ENCODE data around the gene HYI. TPM values are rescaled to one million over a fixed set of nuclear protein-coding genes. Genes with fewer than 3 reads are reported as not detected.
A peak's percentile ranks its signal among the peaks of the same experiment; 100 is the strongest.
"Not testable (repeated sequence)": the region's sequence is repeated elsewhere in the genome, so short reads cannot be mapped to it uniquely, and the experiment has no call there.

The HYI gene
- total and polyA plus RNA-seq, 3 donors from 2014 or later, result 20.1 to 35.5 (median 21.2) TPM

GRCh38 chr1:43460988-43461693 lies 7.4 kb upstream of the HYI start:
- no peak overlapping the region for H3K4me3 ChIP-seq
- H3K36me3 ChIP-seq (ENCODE audit: low read depth, missing control alignments), result no peaks in the 10 kb centered on the region
- intact Hi-C loops (cut with DNase I; ENCODE audit: low total_unique reads), result no loop called here
- no peaks in the 10 kb centered on the region for H3K27me3 ChIP-seq
- TF ChIP-seq, protein P1, sequence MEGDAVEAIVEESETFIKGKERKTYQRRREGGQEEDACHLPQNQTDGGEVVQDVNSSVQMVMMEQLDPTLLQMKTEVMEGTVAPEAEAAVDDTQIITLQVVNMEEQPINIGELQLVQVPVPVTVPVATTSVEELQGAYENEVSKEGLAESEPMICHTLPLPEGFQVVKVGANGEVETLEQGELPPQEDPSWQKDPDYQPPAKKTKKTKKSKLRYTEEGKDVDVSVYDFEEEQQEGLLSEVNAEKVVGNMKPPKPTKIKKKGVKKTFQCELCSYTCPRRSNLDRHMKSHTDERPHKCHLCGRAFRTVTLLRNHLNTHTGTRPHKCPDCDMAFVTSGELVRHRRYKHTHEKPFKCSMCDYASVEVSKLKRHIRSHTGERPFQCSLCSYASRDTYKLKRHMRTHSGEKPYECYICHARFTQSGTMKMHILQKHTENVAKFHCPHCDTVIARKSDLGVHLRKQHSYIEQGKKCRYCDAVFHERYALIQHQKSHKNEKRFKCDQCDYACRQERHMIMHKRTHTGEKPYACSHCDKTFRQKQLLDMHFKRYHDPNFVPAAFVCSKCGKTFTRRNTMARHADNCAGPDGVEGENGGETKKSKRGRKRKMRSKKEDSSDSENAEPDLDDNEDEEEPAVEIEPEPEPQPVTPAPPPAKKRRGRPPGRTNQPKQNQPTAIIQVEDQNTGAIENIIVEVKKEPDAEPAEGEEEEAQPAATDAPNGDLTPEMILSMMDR (IDR thresholded peaks at IDR 0.05), result no peak
- TF ChIP-seq POLR2A (IDR thresholded peaks at IDR 0.05), result no peak
- H3K27ac ChIP-seq, result no peak overlapping the region
- no peaks in the 10 kb centered on the region for H3K9me3 ChIP-seq
- 90 to 98% methylated on average over 5 of the region's 5 CpGs for WGBS, 2 donors
- no peaks in the 10 kb centered on the region for H3K4me1 ChIP-seq
- DNase-seq, result no peak

DNA sequence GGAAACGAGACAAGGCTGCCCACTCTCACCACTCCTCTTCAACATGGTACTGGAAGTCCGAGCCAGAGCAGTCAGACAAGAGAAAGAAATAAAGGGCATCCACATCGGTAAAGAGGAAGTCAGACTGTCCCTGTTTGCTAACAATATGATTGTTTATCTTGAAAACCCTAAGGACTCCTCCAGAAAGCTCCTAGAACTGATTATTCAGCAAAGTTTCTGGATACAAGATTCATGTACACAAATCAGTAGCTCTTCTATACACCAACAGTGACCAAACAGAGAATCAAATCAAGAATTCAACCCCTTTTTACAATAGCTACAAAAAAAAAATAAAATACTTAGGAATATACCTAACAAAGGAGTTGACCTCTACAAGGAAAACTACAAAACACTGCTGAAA lies 4.6 kb upstream of the HYI start:
- H3K27ac ChIP-seq; H3K4me3 ChIP-seq; H3K27me3 ChIP-seq; H3K4me1 ChIP-seq; H3K9me3 ChIP-seq; DNase-seq; intact Hi-C loops (cut with DNase I; ENCODE audit: low total_unique reads); H3K36me3 ChIP-seq (ENCODE audit: low read depth, missing control alignments): not testable (repeated sequence)
- WGBS, 2 donors, result 78 to 89% methylated on average over 3 of the region's 3 CpGs

DNA sequence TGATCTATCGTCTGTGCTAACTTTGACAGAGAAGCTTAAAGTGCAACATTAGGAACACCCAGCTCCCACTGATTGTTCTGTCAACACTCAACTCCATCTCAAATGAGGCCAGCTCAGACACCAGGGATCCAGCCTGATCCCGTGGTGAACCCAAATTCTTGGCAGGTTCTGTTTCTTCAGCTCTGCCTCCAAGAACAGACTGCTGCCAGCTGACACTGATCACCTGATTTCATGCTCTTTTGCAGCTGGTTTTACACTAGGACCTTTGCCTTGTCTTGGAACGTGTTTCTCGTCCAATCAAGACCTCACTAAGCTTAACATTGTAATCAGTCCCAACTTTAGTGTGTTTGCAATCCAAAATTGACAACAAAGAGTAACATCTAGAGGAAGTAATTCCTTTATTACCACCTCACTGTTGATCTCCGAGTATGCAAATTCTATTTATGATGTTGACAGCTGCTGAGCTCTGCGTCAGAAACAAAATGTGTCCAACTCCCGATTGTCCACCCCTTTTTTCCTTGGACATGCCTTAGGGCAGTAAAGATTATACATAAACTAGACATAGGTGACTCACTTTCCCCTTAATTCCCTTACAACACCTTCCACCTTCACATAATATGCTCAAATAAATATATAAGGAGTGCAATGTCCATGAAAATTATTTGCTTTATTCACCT lies 1.6 kb upstream of the HYI start:
- no peaks in the 10 kb centered on the region for H3K9me3 ChIP-seq
- intact Hi-C loops (cut with DNase I; ENCODE audit: low total_unique reads), result no loop called here
- WGBS, 2 donors, result 37 to 68% methylated on average over 7 of the region's 7 CpGs
- TF ChIP-seq POLR2A (IDR thresholded peaks at IDR 0.05), result no peak
- TF ChIP-seq, protein P1 (IDR thresholded peaks at IDR 0.05), result no peak
- DNase-seq, result no peak
- H3K4me3 ChIP-seq, result no peak overlapping the region
- H3K27me3 ChIP-seq, result no peaks in the 10 kb centered on the region
- no peak overlapping the region for H3K27ac ChIP-seq
- H3K4me1 ChIP-seq, result peaks cover 5% of the 10 kb centered on the region
- H3K36me3 ChIP-seq (ENCODE audit: low read depth, missing control alignments), result no peaks in the 10 kb centered on the region

DNA sequence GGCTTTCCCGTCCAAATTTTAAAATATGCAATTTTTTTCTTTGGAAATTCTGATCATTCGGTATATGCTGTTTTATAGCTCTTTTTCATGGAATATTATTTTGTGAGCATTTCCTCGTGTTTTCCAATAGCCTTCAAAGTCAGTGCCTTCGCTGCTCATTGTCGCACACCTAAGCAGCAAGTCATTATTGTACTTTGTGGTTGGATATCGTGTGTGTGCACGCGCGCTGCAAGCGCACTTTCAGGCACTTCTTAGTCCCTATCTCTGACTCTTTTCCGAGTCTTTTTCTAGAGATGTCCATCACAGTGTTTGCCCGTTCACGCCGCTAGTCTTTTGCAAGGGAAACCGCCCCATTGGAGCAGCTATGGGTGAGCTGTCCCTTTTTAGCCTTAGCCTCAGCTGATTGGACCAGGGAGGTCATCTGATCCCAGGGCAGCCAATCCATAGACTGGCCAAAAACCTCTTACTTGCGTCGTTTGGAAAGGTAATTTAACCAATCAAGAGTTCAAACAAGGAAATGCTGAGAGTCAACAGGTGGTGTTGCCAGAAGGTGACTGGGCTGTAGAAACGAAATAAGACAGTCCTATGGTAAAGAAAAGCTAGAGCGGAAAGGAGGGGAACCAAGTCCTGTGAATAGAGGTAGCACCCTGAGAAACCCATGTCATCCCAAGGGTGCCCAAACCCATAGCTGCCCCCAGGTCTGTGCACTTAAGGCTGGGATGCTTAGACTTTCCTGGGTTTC lies 710 bp upstream of the HYI start:
- Histone ChIP-seq H3K27ac (peak overlapping the region; percentile 85 to 95), H3K27me3 (no peaks in the 10 kb centered on the region), H3K4me1 (peaks cover 5% of the 10 kb centered on the region), H3K4me3 (peak overlapping the region; percentile 63 to 64), H3K36me3 (ENCODE audit: low read depth, missing control alignments) (no peaks in the 10 kb centered on the region), H3K9me3 (no peaks in the 10 kb centered on the region)
- DNase-seq, result peak; percentile 83
- TF ChIP-seq, protein P1 (IDR thresholded peaks at IDR 0.05), result peak in 1 of 3 experiments; percentile 6
- no peak for TF ChIP-seq POLR2A (IDR thresholded peaks at IDR 0.05)
- intact Hi-C loops (cut with DNase I; ENCODE audit: low total_unique reads), result no loop called here
- 9 to 10% methylated on average over 19 of the region's 19 CpGs for WGBS, 2 donors

DNA sequence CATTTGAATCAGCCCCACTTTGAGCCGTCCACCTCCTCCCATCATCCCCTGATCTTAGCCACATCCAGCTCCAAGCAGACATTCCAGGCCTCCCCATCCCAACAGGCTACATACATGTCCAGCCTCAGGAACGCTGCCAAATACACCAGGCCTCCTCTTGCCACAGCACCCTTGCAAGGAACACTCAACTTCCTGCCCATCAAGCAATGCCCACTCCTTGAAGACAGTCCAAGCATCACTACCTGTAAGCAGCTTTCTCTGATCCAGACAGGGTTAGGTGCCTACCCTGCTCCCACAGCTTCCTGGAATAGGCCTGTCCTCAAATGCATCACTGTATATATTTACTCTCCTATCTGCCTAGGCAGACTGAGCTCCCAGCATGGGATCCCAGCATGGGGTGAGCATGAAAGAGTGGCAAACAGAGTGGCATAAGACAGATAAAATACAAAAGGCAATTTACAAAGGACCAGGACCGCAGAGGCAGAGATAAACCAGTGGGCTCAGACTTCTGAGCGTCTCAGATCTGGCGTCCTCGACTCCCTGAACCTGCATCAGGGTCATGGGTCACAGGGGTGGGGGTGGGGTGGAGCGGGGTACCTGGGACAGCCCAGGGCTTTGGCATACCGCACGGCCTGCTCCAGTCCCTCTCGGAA lies 816 bp downstream of the HYI start:
- Histone ChIP-seq H3K27me3 (no peaks in the 10 kb centered on the region), H3K27ac (peak overlapping the region; percentile 85 to 95), H3K4me1 (peaks cover 5% of the 10 kb centered on the region), H3K36me3 (ENCODE audit: low read depth, missing control alignments) (no peaks in the 10 kb centered on the region), H3K9me3 (no peaks in the 10 kb centered on the region), H3K4me3 (peak overlapping the region; percentile 63 to 64)
- no peak for TF ChIP-seq POLR2A (IDR thresholded peaks at IDR 0.05)
- TF ChIP-seq, protein P1 (IDR thresholded peaks at IDR 0.05), result no peak
- peak; percentile 47 for DNase-seq
- intact Hi-C loops (cut with DNase I; ENCODE audit: low total_unique reads), result no loop called here
- 15 to 16% methylated on average over 5 to 10 of the region's 10 CpGs for WGBS, 2 donors
